Endothelial cell of umbilical vein (primary cell): ENCODE results near the gene MED22. TPM values are rescaled to one million over a fixed set of nuclear protein-coding genes. Genes with fewer than 3 reads are reported as not detected.

Experiments
- BruUV-seq: library from RNA; stranded (reverse); fragments of 400-500 nt; replicated peaks from 2 replicates; lab custom pipeline; 2021; lab: Mats Ljungman, UMichigan
- CTCF ChIA-PET: fragments of 300-600, 350-600 bp; sonication (Branson Sonifier 250); formaldehyde crosslinking; loops from one replicate; lab custom pipeline; 2021; ENCODE audit warnings: antibody characterized with exemption, inconsistent platforms; lab: Charles Lee
- POLR2A ChIA-PET: fragments of 300-600, 350-600 bp; sonication (Branson Sonifier 250); formaldehyde crosslinking; loops from one replicate; lab custom pipeline; 2021; ENCODE audit warnings: antibody characterized with exemption, inconsistent platforms; lab: Charles Lee
- DNase-seq: peaks from one replicate; pipeline ENCODE4 v3.0.0-alpha.2; 2011; ENCODE audit warnings: low read depth, low spot score
- FAIRE-seq: peaks from 2 replicates; lab custom pipeline; 2011; peaks lifted over from hg19 to GRCh38; lab: Jason Lieb, UNC
- H2AFZ ChIP-seq: 2 replicates; pipeline ENCODE4 v1.6.0; 2012; ENCODE audit warnings: low read depth, low read length, control low read depth, inconsistent platforms
- H3K27ac ChIP-seq: 2 replicates; pipeline ENCODE4 v1.5.1; 2011; ENCODE audit warnings: low read depth, mild to moderate bottlenecking, control low read depth, low read length, moderate library complexity; ENCODE audit not compliant: insufficient read depth
- H3K27me3 ChIP-seq, 2 experiments: 2 replicates each; pipeline versions ENCODE4 v1.6.0 to v1.6.1; 2011; ENCODE audit warnings: low read length in 2 of 2, mixed read lengths in 1 of 2; ENCODE audit not compliant: control insufficient read depth in 2 of 2, insufficient read depth in 2 of 2
- H3K36me3 ChIP-seq, 2 experiments: 2 replicates in 1 of 2; 3 replicates in 1 of 2; pipeline ENCODE4 v1.5.1; 2011; ENCODE audit warnings: low read length in 2 of 2, mild to moderate bottlenecking in 1 of 2, moderate library complexity in 1 of 2; ENCODE audit not compliant: control insufficient read depth in 2 of 2, insufficient read depth in 2 of 2; ENCODE audit errors: extremely low read depth in 1 of 2
- H3K4me1 ChIP-seq: 3 replicates; pipeline ENCODE4 v1.5.1; 2011; ENCODE audit warnings: mild to moderate bottlenecking, low read length; ENCODE audit not compliant: control insufficient read depth, insufficient read depth; ENCODE audit errors: extremely low read depth
- H3K4me2 ChIP-seq: 2 replicates; pipeline ENCODE4 v1.6.1; 2011; ENCODE audit warnings: low read length, control low read depth, mixed read lengths; ENCODE audit not compliant: insufficient read depth
- H3K4me3 ChIP-seq, 3 experiments: fragments of 200-600 bp in 1 of 3; sonication (generic), shearing (Covaris generic) in 1 of 3; replicated peaks in 1 of 3; 2 replicates each; pipeline ENCODE4 v1.5.1; 2011 to 2016; ENCODE audit warnings: control low read depth in 3 of 3, low read length in 3 of 3, mild to moderate bottlenecking in 2 of 3, inconsistent platforms in 1 of 3, low read depth in 1 of 3, moderate library complexity in 1 of 3; ENCODE audit not compliant: insufficient read depth in 1 of 3
- H3K79me2 ChIP-seq: 2 replicates; pipeline ENCODE4 v1.6.0; 2012; ENCODE audit warnings: low read length, inconsistent platforms; ENCODE audit not compliant: control insufficient read depth, insufficient read depth
- H3K9ac ChIP-seq: replicated peaks from 2 replicates; pipeline ENCODE3; 2011; ENCODE audit warnings: low read length, control low read depth; ENCODE audit not compliant: insufficient read depth; ENCODE audit errors: extremely low read depth
- H3K9me1 ChIP-seq: replicated peaks from 3 replicates; pipeline ENCODE4 v1.6.0; 2011; ENCODE audit warnings: mild to moderate bottlenecking, low read length; ENCODE audit not compliant: control insufficient read depth, insufficient read depth; ENCODE audit errors: extremely low read depth
- H3K9me3 ChIP-seq: replicated peaks from 2 replicates; pipeline ENCODE4 v1.5.1; 2012; ENCODE audit warnings: low read length, inconsistent platforms; ENCODE audit not compliant: control insufficient read depth, insufficient read depth
- H4K20me1 ChIP-seq: replicated peaks from 2 replicates; pipeline ENCODE3; 2011; ENCODE audit warnings: mild to moderate bottlenecking, low read length; ENCODE audit not compliant: control insufficient read depth, insufficient read depth; ENCODE audit errors: extremely low read depth
- EZH2 ChIP-seq: IDR thresholded peaks from 2 replicates; pipeline ENCODE4 v1.6.1; 2012; ENCODE audit warnings: borderline replicate concordance, low read depth, mild to moderate bottlenecking, moderate library complexity, low read length, inconsistent platforms; ENCODE audit not compliant: severe bottlenecking
- FOS ChIP-seq: IDR thresholded peaks from 2 replicates; pipeline ENCODE4 v1.6.1; 2011; ENCODE audit warnings: mild to moderate bottlenecking, low read length, moderate library complexity, borderline replicate concordance; ENCODE audit not compliant: insufficient read depth
- GATA2 ChIP-seq: IDR thresholded peaks from 2 replicates; pipeline ENCODE4 v1.7.0; 2011; ENCODE audit warnings: low read depth, mild to moderate bottlenecking, moderate library complexity, mixed read lengths, low read length; ENCODE audit not compliant: insufficient read length, insufficient read depth
- JUN ChIP-seq: IDR thresholded peaks from 2 replicates; pipeline ENCODE4 v1.6.1; 2011; ENCODE audit warnings: borderline replicate concordance, low read depth; ENCODE audit not compliant: insufficient read length, insufficient read depth
- MYC ChIP-seq: IDR thresholded peaks from one replicate; pipeline ENCODE4 v1.6.1; 2011; ENCODE audit warnings: mild to moderate bottlenecking, low read depth, low read length
- POLR2A ChIP-seq: IDR thresholded peaks from 2 replicates; pipeline ENCODE4 v1.6.1; 2012; ENCODE audit warnings: low read depth, mild to moderate bottlenecking, control low read depth, low read length
- POLR2AphosphoS5 ChIP-seq: IDR thresholded peaks from 2 replicates; pipeline ENCODE4 v1.6.1; 2012; ENCODE audit warnings: low read depth, mild to moderate bottlenecking, control low read depth, low read length, moderate library complexity; ENCODE audit not compliant: insufficient read depth
- dilution Hi-C: fragments of 300-500 bp; cut with MboI; formaldehyde crosslinking; loops from one replicate; pipeline ENCODE4 v1.15.0; 2019; ENCODE audit warnings: low sequenced_read_pairs; ENCODE audit not compliant: extremely low pct_ligation_motif_present
- intact Hi-C: fragments of 100-400 bp; cut with micrococcal nuclease; formaldehyde crosslinking; loops from one replicate; pipeline ENCODE4 v1.10.0; 2022
- polyA plus RNA-seq, 4 experiments: library from polyadenylated mRNA; depleted of rRNA in 3 of 4; stranded (reverse) in 3 of 4; unstranded in 1 of 4; fragments of >200 nt; gene quantifications; 2 replicates each; pipeline versions ENCODE4 v1.2.1 to v1.2.3, GENCODE V29; 2011 to 2012; ENCODE audit warnings: missing spikeins in 1 of 4
- total RNA-seq: library from RNA; stranded (reverse); gene quantifications from 2 replicates; pipeline ENCODE4 v1.2.3, GENCODE V29; 2021
- TF ChIP-seq, protein P1 (sequence below): IDR thresholded peaks from 2 replicates; pipeline ENCODE4 v1.6.1; 2011; ENCODE audit not compliant: insufficient read depth, insufficient read length
- TF ChIP-seq, protein P2 (sequence below), 2 donors: IDR thresholded peaks; 1 replicate in 1 of 2; 2 replicates in 1 of 2; pipeline ENCODE4 v1.5.1; 2011; ENCODE audit warnings: low read length in 2 of 2, mild to moderate bottlenecking in 2 of 2, moderate library complexity in 2 of 2, control low read depth in 1 of 2, inconsistent platforms in 1 of 2, low read depth in 1 of 2; ENCODE audit not compliant: insufficient read depth in 1 of 2; ENCODE audit errors: extremely low read depth in 1 of 2

The MED22 gene
- total and polyA plus RNA-seq, 2 donors (not counting 3 experiments of a cell fraction or from before 2014, with no cell fraction given), result 25.7 to 27.4 TPM

DNA sequence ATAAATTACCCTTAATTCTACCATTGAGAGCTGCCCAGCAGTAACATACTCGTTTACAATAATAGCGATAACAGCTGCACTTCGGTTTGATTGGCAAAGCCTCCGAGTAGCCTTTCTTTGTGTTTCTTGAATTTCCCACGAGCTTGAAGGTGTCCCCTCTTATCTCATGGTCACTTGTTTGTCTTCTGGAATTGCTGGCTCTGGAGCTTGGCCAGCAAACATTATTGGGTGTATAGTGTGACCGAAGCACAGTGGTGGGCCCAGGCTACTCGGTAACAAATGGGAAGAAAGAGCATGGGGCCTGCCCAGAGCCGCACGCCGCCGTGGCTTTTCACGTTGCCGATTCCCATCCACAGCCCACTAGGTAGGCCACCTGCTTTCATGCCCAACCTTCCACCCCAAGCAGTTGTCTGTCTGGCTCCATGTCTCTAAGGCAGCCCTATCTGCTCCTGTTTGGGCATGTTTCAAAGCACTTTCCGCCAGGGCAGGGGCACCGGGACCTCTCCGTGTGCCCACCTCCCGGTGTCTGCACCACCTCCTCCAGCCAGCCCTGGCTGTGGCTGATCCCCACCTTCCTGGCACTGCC lies 36.9 kb upstream of the MED22 start:
- Histone ChIP-seq H3K4me1 (no peaks in the 10 kb centered on the region), H4K20me1 (no peaks in the 10 kb centered on the region), H3K79me2 (no peaks in the 10 kb centered on the region), H3K27ac (no peak overlapping the region), H3K4me3 (no peak overlapping the region), H3K27me3 (no peaks in the 10 kb centered on the region), H3K36me3 (no peaks in the 10 kb centered on the region), H3K9me1 (no peaks in the 10 kb centered on the region), H3K9me3 (no peaks in the 10 kb centered on the region), H3K4me2 (no peak overlapping the region), H3K9ac (no peak overlapping the region), H2AFZ (no peak overlapping the region)
- TF ChIP-seq POLR2A (no peak), MYC (no peak), GATA2 (no peak), JUN (no peak), POLR2AphosphoS5 (no peak)
- TF ChIP-seq, protein P1, sequence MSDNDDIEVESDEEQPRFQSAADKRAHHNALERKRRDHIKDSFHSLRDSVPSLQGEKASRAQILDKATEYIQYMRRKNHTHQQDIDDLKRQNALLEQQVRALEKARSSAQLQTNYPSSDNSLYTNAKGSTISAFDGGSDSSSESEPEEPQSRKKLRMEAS, result no peak
- dilution Hi-C loops (no loop called here), intact Hi-C loops (no loop called here)
- CTCF ChIA-PET, result no interaction called here
- no TSS peak for BruUV-seq
- POLR2A ChIA-PET, result no interaction called here
- DNase-seq (no peak), FAIRE-seq (no peak)

DNA sequence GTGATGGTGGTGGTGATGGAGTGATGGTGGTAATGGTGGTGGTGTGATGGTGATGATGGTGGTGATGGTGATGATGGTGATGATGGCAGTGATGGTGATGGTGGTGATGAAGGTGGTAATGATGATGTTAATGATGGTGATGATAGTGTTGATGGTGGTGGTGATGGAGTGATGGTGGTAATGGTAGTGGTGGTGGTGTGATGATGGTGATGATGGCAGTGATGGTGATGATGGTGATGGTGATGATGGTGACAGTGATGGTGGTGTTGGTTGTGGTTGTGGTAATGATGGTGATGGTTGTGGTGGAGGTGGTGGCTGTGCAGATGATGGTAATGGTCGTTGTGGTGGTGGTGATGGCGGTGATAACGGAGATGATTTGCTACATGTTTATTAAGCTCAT lies 35.5 kb upstream of the MED22 start:
- no peak overlapping the region for H3K4me3 ChIP-seq
- no peaks in the 10 kb centered on the region for H3K36me3 ChIP-seq
- no peak overlapping the region for H3K4me2 ChIP-seq
- H3K4me1 ChIP-seq, result no peaks in the 10 kb centered on the region
- H4K20me1 ChIP-seq, result no peaks in the 10 kb centered on the region
- H3K9me3 ChIP-seq, result no peaks in the 10 kb centered on the region
- H3K9me1 ChIP-seq, result no peaks in the 10 kb centered on the region
- POLR2A ChIA-PET, result no interaction called here
- intact Hi-C loops (no loop called here), dilution Hi-C loops (no loop called here)
- CTCF ChIA-PET, result no interaction called here
- H3K9ac ChIP-seq, result no peak overlapping the region
- H3K79me2 ChIP-seq, result no peaks in the 10 kb centered on the region
- FAIRE-seq (no peak), DNase-seq (no peak)
- no peaks in the 10 kb centered on the region for H3K27me3 ChIP-seq
- BruUV-seq, result no TSS peak
- H2AFZ ChIP-seq, result no peak overlapping the region
- TF ChIP-seq EZH2, result no peak
- no peak for TF ChIP-seq MYC
- TF ChIP-seq, protein P2, sequence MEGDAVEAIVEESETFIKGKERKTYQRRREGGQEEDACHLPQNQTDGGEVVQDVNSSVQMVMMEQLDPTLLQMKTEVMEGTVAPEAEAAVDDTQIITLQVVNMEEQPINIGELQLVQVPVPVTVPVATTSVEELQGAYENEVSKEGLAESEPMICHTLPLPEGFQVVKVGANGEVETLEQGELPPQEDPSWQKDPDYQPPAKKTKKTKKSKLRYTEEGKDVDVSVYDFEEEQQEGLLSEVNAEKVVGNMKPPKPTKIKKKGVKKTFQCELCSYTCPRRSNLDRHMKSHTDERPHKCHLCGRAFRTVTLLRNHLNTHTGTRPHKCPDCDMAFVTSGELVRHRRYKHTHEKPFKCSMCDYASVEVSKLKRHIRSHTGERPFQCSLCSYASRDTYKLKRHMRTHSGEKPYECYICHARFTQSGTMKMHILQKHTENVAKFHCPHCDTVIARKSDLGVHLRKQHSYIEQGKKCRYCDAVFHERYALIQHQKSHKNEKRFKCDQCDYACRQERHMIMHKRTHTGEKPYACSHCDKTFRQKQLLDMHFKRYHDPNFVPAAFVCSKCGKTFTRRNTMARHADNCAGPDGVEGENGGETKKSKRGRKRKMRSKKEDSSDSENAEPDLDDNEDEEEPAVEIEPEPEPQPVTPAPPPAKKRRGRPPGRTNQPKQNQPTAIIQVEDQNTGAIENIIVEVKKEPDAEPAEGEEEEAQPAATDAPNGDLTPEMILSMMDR (IDR thresholded peaks at IDR 0.05; ENCODE audit: extremely low read depth in 1 of 2, insufficient read depth in 1 of 2, low read depth in 1 of 2, low read length in 2 of 2), result no peak
- TF ChIP-seq JUN, result no peak
- no peak for TF ChIP-seq GATA2
- TF ChIP-seq POLR2AphosphoS5, result no peak
- no peak for TF ChIP-seq POLR2A
- TF ChIP-seq FOS, result no peak
- TF ChIP-seq, protein P1, result no peak
- H3K27ac ChIP-seq, result no peak overlapping the region
